ENCODE data around the gene TBL1X.

- TF ChIP-seq POLR2AphosphoS5 (IDR thresholded peaks at IDR 0.05; ENCODE audit: low read length) (no peak), RCOR1 (conservative IDR thresholded peaks at IDR 0.05; ENCODE audit: low read depth, low read length) (no peak), CTCF (IDR thresholded peaks at IDR 0.05 in 2 of 3, conservative IDR thresholded peaks at IDR 0.05 in 1 of 3; ENCODE audit: control insufficient read depth in 2 of 3, extremely low read depth in 1 of 3, insufficient read depth in 1 of 3, low read depth in 3 of 3, low read length in 3 of 3) (no peak), POLR2A (IDR thresholded peaks at IDR 0.05; ENCODE audit: low read depth, low read length) (no peak), NFXL1 (IDR thresholded peaks at IDR 0.05; ENCODE audit: borderline replicate concordance) (no peak), SUZ12 (IDR thresholded peaks at IDR 0.05; ENCODE audit: unreplicated experiment) (no peak), TBL1XR1 (IDR thresholded peaks at IDR 0.05; ENCODE audit: low read depth, low read length) (no peak), SPI1 (IDR thresholded peaks at IDR 0.05; ENCODE audit: borderline replicate concordance, insufficient read depth, low read depth, low read length) (no peak), CREM (IDR thresholded peaks at IDR 0.05; ENCODE audit: low read depth) (no peak), REST (IDR thresholded peaks at IDR 0.05; ENCODE audit: low read depth, low read length) (no peak), EED (IDR thresholded peaks at IDR 0.05; ENCODE audit: low read depth) (no peak), POU2F2 (IDR thresholded peaks at IDR 0.05; ENCODE audit: borderline replicate concordance, low read depth, low read length) (no peak), ZNF274 (IDR thresholded peaks at IDR 0.05; ENCODE audit: insufficient read depth, insufficient read length) (no peak), JUND (IDR thresholded peaks at IDR 0.05; ENCODE audit: low read depth, low read length) (no peak)
Measured at GRCh38 chrX:9650091-9650490, 185.2 kb downstream of the TBL1X start.

All from GM12878 (cell line).